ENCODE measurements around the gene SLC39A3. TPM values are rescaled to one million over a fixed set of nuclear protein-coding genes. Genes with fewer than 3 reads are reported as not detected.

Gene SLC39A3
- total RNA-seq, 2 experiments from 2014 or later: 7.6 to 7.9 TPM

- intact Hi-C loops (cut with DNase I, micrococcal nuclease): no loop called here
- ChIA-PET POLR2A (no interaction called here), CTCF (no interaction called here)
- Mint-ChIP-seq H3K36me3 (ENCODE audit: low read depth) (peaks cover 25% of the 10 kb centered on the region), H3K27me3 (no peaks in the 10 kb centered on the region), H3K27ac (no peak overlapping the region), H3K4me3 (no peak overlapping the region), H3K9me3 (no peaks in the 10 kb centered on the region), H3K4me1 (ENCODE audit: low read depth) (no peaks in the 10 kb centered on the region)
- H3K27me3 ChIP-seq (ENCODE audit: control insufficient read depth in 1 of 2, insufficient read depth in 2 of 2, low read length in 2 of 2): no peaks in the 10 kb centered on the region
- H3K9me3 ChIP-seq (ENCODE audit: control insufficient read depth in 1 of 2, insufficient read depth in 1 of 2, low read length in 2 of 2): no peaks in the 10 kb centered on the region
- DNase-seq: no peak
- H3K4me1 ChIP-seq (ENCODE audit: insufficient read depth, low read length): peaks cover 9% of the 10 kb centered on the region
- no peak overlapping the region for H3K4me3 ChIP-seq (ENCODE audit: low read length)
- peaks cover 73% of the 10 kb centered on the region for H3K36me3 ChIP-seq (ENCODE audit: insufficient read depth, low read length)
- ATAC-seq (ENCODE audit: poor library complexity): no peak
- TF ChIP-seq CTCF (IDR thresholded peaks at IDR 0.05): no peak
- no peak overlapping the region for H3K27ac ChIP-seq (ENCODE audit: low read depth in 1 of 2, low read length in 2 of 2)
Observed at GRCh38 chr19:2766594-2767372, 27.0 kb upstream of the SLC39A3 start.

- TF ChIP-seq CTCF (IDR thresholded peaks at IDR 0.05): no peak
- no peaks in the 10 kb centered on the region for H3K27me3 ChIP-seq (ENCODE audit: control insufficient read depth in 1 of 2, insufficient read depth in 2 of 2, low read length in 2 of 2)
- Mint-ChIP-seq H3K4me1 (ENCODE audit: low read depth) (no peaks in the 10 kb centered on the region), H3K27ac (no peak overlapping the region), H3K4me3 (no peak overlapping the region), H3K27me3 (no peaks in the 10 kb centered on the region), H3K36me3 (ENCODE audit: low read depth) (peaks cover 35% of the 10 kb centered on the region), H3K9me3 (no peaks in the 10 kb centered on the region)
- no peak for DNase-seq
- H3K36me3 ChIP-seq (ENCODE audit: insufficient read depth, low read length): peaks cover 76% of the 10 kb centered on the region
- intact Hi-C loops (cut with DNase I, micrococcal nuclease): no loop called here
- peaks cover 3% of the 10 kb centered on the region for H3K4me1 ChIP-seq (ENCODE audit: insufficient read depth, low read length)
- no peaks in the 10 kb centered on the region for H3K9me3 ChIP-seq (ENCODE audit: control insufficient read depth in 1 of 2, insufficient read depth in 1 of 2, low read length in 2 of 2)
- POLR2A ChIA-PET: no interaction called here
- CTCF ChIA-PET: no interaction called here
- no peak overlapping the region for H3K27ac ChIP-seq (ENCODE audit: low read depth in 1 of 2, low read length in 2 of 2)
- no peak overlapping the region for H3K4me3 ChIP-seq (ENCODE audit: low read length)
- ATAC-seq (ENCODE audit: poor library complexity): no peak
Observed at GRCh38 chr19:2765376-2765775, 25.6 kb upstream of the SLC39A3 start.

GRCh38 chr19:2764945-2765344, 25.1 kb upstream of the SLC39A3 start:
- DNase-seq (no peak), ATAC-seq (ENCODE audit: poor library complexity) (no peak)
- Histone ChIP-seq H3K36me3 (ENCODE audit: insufficient read depth, low read length) (peaks cover 72% of the 10 kb centered on the region), H3K4me3 (ENCODE audit: low read length) (no peak overlapping the region), H3K9me3 (ENCODE audit: control insufficient read depth in 1 of 2, insufficient read depth in 1 of 2, low read length in 2 of 2) (no peaks in the 10 kb centered on the region), H3K27me3 (ENCODE audit: control insufficient read depth in 1 of 2, insufficient read depth in 2 of 2, low read length in 2 of 2) (no peaks in the 10 kb centered on the region), H3K27ac (ENCODE audit: low read depth in 1 of 2, low read length in 2 of 2) (no peak overlapping the region), H3K4me1 (ENCODE audit: insufficient read depth, low read length) (no peaks in the 10 kb centered on the region)
- H3K27ac Mint-ChIP-seq: no peak overlapping the region
- POLR2A ChIA-PET: no interaction called here
- peaks cover 35% of the 10 kb centered on the region for H3K36me3 Mint-ChIP-seq (ENCODE audit: low read depth)
- CTCF ChIA-PET: no interaction called here
- H3K27me3 Mint-ChIP-seq: no peaks in the 10 kb centered on the region
- no peaks in the 10 kb centered on the region for H3K4me1 Mint-ChIP-seq (ENCODE audit: low read depth)
- no peak overlapping the region for H3K4me3 Mint-ChIP-seq
- intact Hi-C loops (cut with DNase I, micrococcal nuclease): no loop called here
- no peak for TF ChIP-seq CTCF (IDR thresholded peaks at IDR 0.05)
- no peaks in the 10 kb centered on the region for H3K9me3 Mint-ChIP-seq
